Uterus (tissue), 4 donors: Measurements from ENCODE around the gene KRTAP5-8. TPM values are rescaled to one million over a fixed set of nuclear protein-coding genes. Genes with fewer than 3 reads are reported as not detected.
"Not testable (repeated sequence)": the region's sequence is repeated elsewhere in the genome, so short reads cannot be mapped to it uniquely, and the experiment has no call there.

Source experiments
- DNase-seq, 2 donors: peaks; one replicate each; pipeline ENCODE4 v3.0.0-alpha.2; 2019 to 2020
- H3K27ac ChIP-seq, 2 donors: fragments of 200-600 bp; sonication (generic); 1 replicate in 1 of 2; 2 replicates in 1 of 2; pipeline ENCODE4 v1.5.1; 2016 to 2018
- H3K27me3 ChIP-seq, 2 donors: fragments of 200-600 bp; sonication (generic); one replicate each; pipeline ENCODE4 v1.5.1; 2018 to 2019; ENCODE audit warnings: control low read depth in 1 of 2
- H3K36me3 ChIP-seq, 2 donors: fragments of 200-600 bp; sonication (generic); one replicate each; pipeline ENCODE4 v1.5.1; 2019; ENCODE audit warnings: control low read depth in 1 of 2
- H3K4me1 ChIP-seq, 2 donors: fragments of 200-600 bp; sonication (generic); one replicate each; pipeline ENCODE4 v1.5.1; 2018 to 2019; ENCODE audit warnings: control low read depth in 1 of 2
- H3K4me3 ChIP-seq, 2 donors: fragments of 200-600 bp; sonication (generic); 1 replicate in 1 of 2; 2 replicates in 1 of 2; pipeline ENCODE4 v1.5.1; 2018 to 2019; ENCODE audit warnings: mild to moderate bottlenecking in 1 of 2
- H3K9me3 ChIP-seq, 2 donors: fragments of 200-600 bp; sonication (generic); one replicate each; pipeline ENCODE4 v1.5.1; 2019; ENCODE audit warnings: control low read depth in 1 of 2
- POLR2A ChIP-seq, 2 donors: fragments of 450-650 bp; IDR thresholded peaks; one replicate each; pipeline ENCODE4 v1.6.1; 2016; ENCODE audit warnings: antibody characterized with exemption in 2 of 2, mild to moderate bottlenecking in 1 of 2, moderate library complexity in 1 of 2
- intact Hi-C: fragments of 100-400 bp; cut with DNase I; formaldehyde crosslinking; loops from one replicate; pipeline ENCODE4 v1.15.1; 2023; ENCODE audit warnings: low total_unique reads
- total RNA-seq, 4 donors: library from RNA; depleted of rRNA in 3 of 4; stranded (reverse); fragments of >200 nt in 3 of 4; gene quantifications; one replicate each; pipeline versions ENCODE4 v1.1.0 to v1.2.4, GENCODE V29; 2014 to 2023
- TF ChIP-seq, protein P1 (sequence below), 4 experiments: fragments of 200-600 bp in 2 of 4; fragments of 450-650 bp in 2 of 4; sonication (generic) in 2 of 4; IDR thresholded peaks; one replicate each; pipeline ENCODE4 v1.5.1; 2016 to 2019; ENCODE audit warnings: antibody characterized with exemption in 4 of 4, mild to moderate bottlenecking in 2 of 4, moderate library complexity in 1 of 4
- donor health status: DM: yes; HTN: yes; CAD: no.

KRTAP5-8 gene
- total RNA-seq, 4 donors from 2014 or later, result 0.64 TPM; not detected in 3

DNA sequence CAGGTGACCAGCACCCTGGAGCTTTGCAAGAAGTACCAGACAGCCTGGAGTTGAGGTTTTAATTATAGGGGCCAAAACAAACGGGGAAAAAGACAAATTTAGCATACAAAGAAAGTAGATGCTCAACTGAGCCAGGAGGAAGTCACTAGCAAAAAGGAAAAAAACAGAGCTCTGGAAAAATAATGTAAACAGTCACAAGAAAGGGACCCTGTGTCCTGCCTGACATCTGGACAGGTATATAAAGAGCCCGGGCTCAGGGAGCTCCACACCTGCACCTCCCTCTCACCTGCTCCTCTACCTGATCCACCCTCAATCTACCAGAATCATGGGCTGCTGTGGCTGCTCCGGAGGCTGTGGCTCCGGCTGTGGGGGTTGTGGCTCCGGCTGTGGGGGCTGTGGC is 27.4 kb downstream of the KRTAP5-8 start, which contains the start of gene KRTAP5-10:
Gene KRTAP5-10 (plus strand): TSS at position 301 of the 400 bp plus-strand sequence. CDS start 25 bp downstream, at position 326.
- H3K27ac ChIP-seq, result no peak within 1 kb of the TSS
- intact Hi-C loops, result no loop called here
- H3K27me3 ChIP-seq, result no peaks in the 10 kb centered on the region
- no peaks in the 10 kb centered on the region for H3K9me3 ChIP-seq
- TF ChIP-seq POLR2A (IDR thresholded peaks at IDR 0.05), result no peak
- TF ChIP-seq, protein P1, sequence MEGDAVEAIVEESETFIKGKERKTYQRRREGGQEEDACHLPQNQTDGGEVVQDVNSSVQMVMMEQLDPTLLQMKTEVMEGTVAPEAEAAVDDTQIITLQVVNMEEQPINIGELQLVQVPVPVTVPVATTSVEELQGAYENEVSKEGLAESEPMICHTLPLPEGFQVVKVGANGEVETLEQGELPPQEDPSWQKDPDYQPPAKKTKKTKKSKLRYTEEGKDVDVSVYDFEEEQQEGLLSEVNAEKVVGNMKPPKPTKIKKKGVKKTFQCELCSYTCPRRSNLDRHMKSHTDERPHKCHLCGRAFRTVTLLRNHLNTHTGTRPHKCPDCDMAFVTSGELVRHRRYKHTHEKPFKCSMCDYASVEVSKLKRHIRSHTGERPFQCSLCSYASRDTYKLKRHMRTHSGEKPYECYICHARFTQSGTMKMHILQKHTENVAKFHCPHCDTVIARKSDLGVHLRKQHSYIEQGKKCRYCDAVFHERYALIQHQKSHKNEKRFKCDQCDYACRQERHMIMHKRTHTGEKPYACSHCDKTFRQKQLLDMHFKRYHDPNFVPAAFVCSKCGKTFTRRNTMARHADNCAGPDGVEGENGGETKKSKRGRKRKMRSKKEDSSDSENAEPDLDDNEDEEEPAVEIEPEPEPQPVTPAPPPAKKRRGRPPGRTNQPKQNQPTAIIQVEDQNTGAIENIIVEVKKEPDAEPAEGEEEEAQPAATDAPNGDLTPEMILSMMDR (IDR thresholded peaks at IDR 0.05), result no peak
- H3K36me3 ChIP-seq, result no peaks in the 10 kb centered on the region
- no peaks in the 10 kb centered on the region for H3K4me1 ChIP-seq
- no peak within 1 kb of the TSS for H3K4me3 ChIP-seq
- DNase-seq, result no peak

- no peaks in the 10 kb centered on the region for H3K27me3 ChIP-seq
- H3K9me3 ChIP-seq, result no peaks in the 10 kb centered on the region
- DNase-seq, result no peak
- no peak for TF ChIP-seq POLR2A (IDR thresholded peaks at IDR 0.05)
- TF ChIP-seq, protein P1 (IDR thresholded peaks at IDR 0.05), result no peak
- H3K4me3 ChIP-seq, result no peak overlapping the region
- no peak overlapping the region for H3K27ac ChIP-seq
- intact Hi-C loops, result no loop called here
- H3K4me1 ChIP-seq, result no peaks in the 10 kb centered on the region
- no peaks in the 10 kb centered on the region for H3K36me3 ChIP-seq
Measured at GRCh38 chr11:71566081-71566620, 28.3 kb downstream of the KRTAP5-8 start.

- H3K36me3 ChIP-seq, H3K4me1 ChIP-seq, DNase-seq, intact Hi-C loops, H3K9me3 ChIP-seq, H3K27ac ChIP-seq, H3K4me3 ChIP-seq, H3K27me3 ChIP-seq: not testable (repeated sequence)
Measured at GRCh38 chr11:71566626-71567599, 29.1 kb downstream of the KRTAP5-8 start.

GRCh38 chr11:71567633-71568032 is 29.8 kb downstream of the KRTAP5-8 start:
- H3K36me3 ChIP-seq, H3K27ac ChIP-seq: not testable (repeated sequence)

DNA sequence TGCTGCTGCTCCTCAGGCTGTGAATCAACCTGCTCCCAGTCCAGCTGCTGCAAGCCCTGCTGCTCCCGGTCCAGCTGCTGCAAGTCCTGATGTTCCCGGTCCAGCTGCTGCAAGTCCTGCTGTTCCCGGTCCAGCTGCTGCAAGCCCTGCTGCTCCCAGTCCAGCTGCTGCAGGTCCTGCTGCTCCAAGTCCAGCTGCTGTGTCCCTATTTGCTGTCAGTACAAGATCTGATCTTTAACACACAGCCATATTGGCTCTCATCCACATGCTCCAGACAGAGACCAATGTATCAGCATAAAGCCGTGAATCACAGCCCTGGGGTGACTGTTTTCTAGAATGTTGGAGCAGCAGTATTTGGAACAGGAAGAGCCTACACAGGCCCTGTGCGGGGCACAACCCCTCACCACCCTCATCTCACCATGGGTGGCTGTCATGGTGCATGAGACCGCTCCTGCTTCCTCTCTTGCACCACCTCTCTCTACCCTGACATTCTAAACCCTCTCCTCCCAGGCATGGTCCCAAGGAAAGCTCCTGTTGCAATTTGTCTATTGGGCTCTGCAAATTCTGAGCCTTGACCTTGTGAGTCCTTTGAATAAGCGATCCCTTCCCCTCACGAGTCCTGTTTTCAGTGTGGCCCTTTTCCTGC is 31.0 kb downstream of the KRTAP5-8 start:
- H3K4me3 ChIP-seq, result no peak overlapping the region
- DNase-seq, result no peak
- intact Hi-C loops, result no loop called here
- no peaks in the 10 kb centered on the region for H3K4me1 ChIP-seq
- H3K36me3 ChIP-seq, result no peaks in the 10 kb centered on the region
- no peak for TF ChIP-seq POLR2A (IDR thresholded peaks at IDR 0.05)
- TF ChIP-seq, protein P1 (IDR thresholded peaks at IDR 0.05), result no peak
- no peaks in the 10 kb centered on the region for H3K27me3 ChIP-seq
- H3K9me3 ChIP-seq, result no peaks in the 10 kb centered on the region
- no peak overlapping the region for H3K27ac ChIP-seq

More at GRCh38 chr11:71567633-71568032, 29.8 kb downstream of the KRTAP5-8 start:
- intact Hi-C loops, H3K27me3 ChIP-seq, H3K4me1 ChIP-seq, H3K4me3 ChIP-seq, DNase-seq, H3K9me3 ChIP-seq: not testable (repeated sequence)

DNA sequence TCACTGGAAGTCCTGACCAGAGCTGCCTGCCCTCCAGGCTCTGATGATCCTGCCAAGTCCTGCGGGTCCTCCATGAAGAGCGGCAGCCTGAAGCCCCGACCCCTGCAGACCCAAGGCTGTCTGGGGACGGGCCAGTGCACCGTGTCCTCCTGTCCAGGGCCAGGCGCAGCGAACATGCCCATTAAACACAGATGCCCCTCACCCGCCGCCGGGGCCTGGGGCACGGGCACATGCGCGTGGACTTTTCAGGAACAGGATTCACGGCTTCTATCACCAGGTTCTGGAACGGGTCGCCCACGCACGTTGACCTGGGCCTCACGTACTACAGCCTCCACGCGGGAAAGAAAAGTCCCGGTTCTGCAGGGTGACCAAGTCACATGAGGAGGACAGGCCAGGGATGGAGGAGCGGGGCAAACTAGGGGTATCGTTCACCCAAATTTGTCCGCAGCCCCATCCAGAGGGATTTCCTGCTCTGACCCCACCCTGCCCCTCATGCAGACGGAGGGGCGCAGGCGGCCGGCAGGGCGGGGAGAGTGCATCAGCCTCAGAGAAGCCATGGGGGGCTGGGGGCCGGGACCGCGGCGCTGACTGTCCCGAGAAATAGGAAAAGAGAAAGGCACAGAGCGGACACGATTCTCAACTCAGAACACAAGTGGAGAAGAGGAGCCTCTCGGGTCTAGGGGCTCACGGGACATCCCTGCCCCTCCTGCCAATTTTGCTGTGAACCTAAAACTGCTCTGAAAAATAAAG is 33.5 kb downstream of the KRTAP5-8 start:
- intact Hi-C loops, H3K36me3 ChIP-seq, H3K27ac ChIP-seq, H3K27me3 ChIP-seq, H3K9me3 ChIP-seq, H3K4me3 ChIP-seq, DNase-seq, H3K4me1 ChIP-seq: not testable (repeated sequence)
